GM18870 (cell line): Measurements from ENCODE around the gene FBXO41.

Experiments used
- ATAC-seq: cut with Tn5 transposase; IDR thresholded peaks from one replicate; pipeline ENCODE4 v1.9.1; 2021; ENCODE audit warnings: moderate library complexity; ENCODE audit not compliant: unreplicated experiment

The FBXO41 gene

GRCh38 chr2:73290049-73290839, 6.0 kb upstream of the FBXO41 start:
- no peak for ATAC-seq

- no peak for ATAC-seq
Observed at GRCh38 chr2:73289304-73289703, 5.0 kb upstream of the FBXO41 start.

- no peak for ATAC-seq
Observed at GRCh38 chr2:73286134-73286655, 1.9 kb upstream of the FBXO41 start.

- ATAC-seq: peak; percentile 58
Observed at GRCh38 chr2:73285159-73285739, 971 bp upstream of the FBXO41 start.

- no peak for ATAC-seq
Observed at GRCh38 chr2:73283545-73284295, 558 bp downstream of the FBXO41 start.

- no peak for ATAC-seq
Observed at GRCh38 chr2:73282924-73283544, 1.2 kb downstream of the FBXO41 start.

- no peak for ATAC-seq
Observed at GRCh38 chr2:73281244-73281643, 3.0 kb downstream of the FBXO41 start.

GRCh38 chr2:73279852-73280251, 4.4 kb downstream of the FBXO41 start:
- no peak for ATAC-seq

- no peak for ATAC-seq
Observed at GRCh38 chr2:73272270-73272669, 12.0 kb downstream of the FBXO41 start.

- ATAC-seq: no peak
Observed at GRCh38 chr2:73269686-73270465, 14.4 kb downstream of the FBXO41 start.

- ATAC-seq: no peak
Observed at GRCh38 chr2:73268830-73269685, 15.2 kb downstream of the FBXO41 start.

- no peak for ATAC-seq
Observed at GRCh38 chr2:73268366-73268829, 15.9 kb downstream of the FBXO41 start.

- ATAC-seq: no peak
Observed at GRCh38 chr2:73267008-73267407, 17.3 kb downstream of the FBXO41 start.

- no peak for ATAC-seq
Observed at GRCh38 chr2:73266061-73266901, 18.0 kb downstream of the FBXO41 start.

- no peak for ATAC-seq
Observed at GRCh38 chr2:73265298-73266060, 18.8 kb downstream of the FBXO41 start.

GRCh38 chr2:73264783-73265182, 19.5 kb downstream of the FBXO41 start:
- no peak for ATAC-seq

- no peak for ATAC-seq
Observed at GRCh38 chr2:73264332-73264606, 20.0 kb downstream of the FBXO41 start.
